Measurements from ENCODE around the gene POM121L2. TPM values are rescaled to one million over a fixed set of nuclear protein-coding genes. Genes with fewer than 3 reads are reported as not detected.

POM121L2 gene
- total and polyA plus RNA-seq, 2 of the 13 experiments (the other 11 are each of a cell fraction or from before 2014, with no cell fraction given), result not detected

DNA sequence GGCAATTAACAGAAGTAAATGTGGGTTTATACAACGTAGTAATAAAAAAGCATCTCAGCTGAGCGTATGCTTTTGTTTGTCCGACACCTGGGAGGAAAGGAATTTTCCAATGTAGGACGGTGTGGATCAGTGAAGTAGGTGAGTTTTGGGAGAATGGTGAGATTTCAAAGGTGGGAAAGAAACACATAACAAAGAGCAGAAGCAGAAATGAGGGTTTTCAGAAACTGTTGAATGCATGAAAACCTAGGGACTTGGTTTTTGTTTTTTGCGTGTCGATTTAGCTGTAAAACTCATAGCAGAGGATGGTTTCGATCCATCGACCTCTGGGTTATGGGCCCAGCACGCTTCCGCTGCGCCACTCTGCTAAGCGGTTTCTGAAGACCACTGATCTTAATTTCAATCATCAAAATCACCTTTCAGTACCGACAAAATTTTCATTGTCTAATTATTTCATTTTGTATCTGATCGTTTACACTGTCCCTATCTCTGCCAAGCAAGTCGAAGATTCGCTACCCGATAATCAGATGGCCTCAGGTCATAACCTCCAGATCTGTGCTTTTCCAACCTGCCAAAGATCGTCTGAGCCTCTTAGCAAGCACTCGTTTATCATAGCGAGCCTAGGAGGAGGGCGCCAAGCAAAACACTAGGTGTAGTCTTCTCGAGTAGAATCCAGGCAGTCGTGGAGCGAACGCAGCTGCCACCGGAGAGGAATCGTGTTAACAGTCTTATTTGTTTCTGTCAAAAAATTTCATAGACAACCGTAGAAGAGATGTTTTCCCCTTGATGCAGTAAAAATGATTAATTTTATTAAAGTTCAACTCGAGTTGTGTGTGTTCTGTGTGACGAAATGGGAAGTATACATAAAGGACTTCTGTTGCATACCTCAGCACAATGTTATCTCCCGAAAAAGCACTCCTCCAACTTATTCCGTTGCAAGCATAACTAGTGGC lies 20.9 kb upstream of the POM121L2 start (continued):
- TF ChIP-seq, protein P1, sequence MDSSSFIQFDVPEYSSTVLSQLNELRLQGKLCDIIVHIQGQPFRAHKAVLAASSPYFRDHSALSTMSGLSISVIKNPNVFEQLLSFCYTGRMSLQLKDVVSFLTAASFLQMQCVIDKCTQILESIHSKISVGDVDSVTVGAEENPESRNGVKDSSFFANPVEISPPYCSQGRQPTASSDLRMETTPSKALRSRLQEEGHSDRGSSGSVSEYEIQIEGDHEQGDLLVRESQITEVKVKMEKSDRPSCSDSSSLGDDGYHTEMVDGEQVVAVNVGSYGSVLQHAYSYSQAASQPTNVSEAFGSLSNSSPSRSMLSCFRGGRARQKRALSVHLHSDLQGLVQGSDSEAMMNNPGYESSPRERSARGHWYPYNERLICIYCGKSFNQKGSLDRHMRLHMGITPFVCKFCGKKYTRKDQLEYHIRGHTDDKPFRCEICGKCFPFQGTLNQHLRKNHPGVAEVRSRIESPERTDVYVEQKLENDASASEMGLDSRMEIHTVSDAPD (CRISPR knock-in tag; IDR thresholded peaks at IDR 0.05), result no peak
- peak; percentile 57; the same call in 1 of the 2 replicates for TF ChIP-seq ZNF782 (CRISPR knock-in tag; IDR thresholded peaks at IDR 0.05; ENCODE audit: borderline replicate concordance)
- TF ChIP-seq, protein P2, sequence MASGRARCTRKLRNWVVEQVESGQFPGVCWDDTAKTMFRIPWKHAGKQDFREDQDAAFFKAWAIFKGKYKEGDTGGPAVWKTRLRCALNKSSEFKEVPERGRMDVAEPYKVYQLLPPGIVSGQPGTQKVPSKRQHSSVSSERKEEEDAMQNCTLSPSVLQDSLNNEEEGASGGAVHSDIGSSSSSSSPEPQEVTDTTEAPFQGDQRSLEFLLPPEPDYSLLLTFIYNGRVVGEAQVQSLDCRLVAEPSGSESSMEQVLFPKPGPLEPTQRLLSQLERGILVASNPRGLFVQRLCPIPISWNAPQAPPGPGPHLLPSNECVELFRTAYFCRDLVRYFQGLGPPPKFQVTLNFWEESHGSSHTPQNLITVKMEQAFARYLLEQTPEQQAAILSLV (CRISPR knock-in tag; IDR thresholded peaks at IDR 0.05; ENCODE audit: borderline replicate concordance), result no peak
- TF ChIP-seq, protein P3, sequence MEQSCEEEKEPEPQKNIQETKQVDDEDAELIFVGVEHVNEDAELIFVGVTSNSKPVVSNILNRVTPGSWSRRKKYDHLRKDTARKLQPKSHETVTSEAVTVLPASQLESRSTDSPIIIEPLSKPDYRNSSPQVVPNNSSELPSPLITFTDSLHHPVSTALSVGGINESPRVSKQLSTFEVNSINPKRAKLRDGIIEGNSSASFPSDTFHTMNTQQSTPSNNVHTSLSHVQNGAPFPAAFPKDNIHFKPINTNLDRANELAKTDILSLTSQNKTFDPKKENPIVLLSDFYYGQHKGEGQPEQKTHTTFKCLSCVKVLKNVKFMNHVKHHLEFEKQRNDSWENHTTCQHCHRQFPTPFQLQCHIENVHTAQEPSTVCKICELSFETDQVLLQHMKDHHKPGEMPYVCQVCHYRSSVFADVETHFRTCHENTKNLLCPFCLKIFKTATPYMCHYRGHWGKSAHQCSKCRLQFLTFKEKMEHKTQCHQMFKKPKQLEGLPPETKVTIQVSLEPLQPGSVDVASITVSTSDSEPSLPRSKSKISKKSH (CRISPR knock-in tag; IDR thresholded peaks at IDR 0.05; ENCODE audit: borderline replicate concordance), result no peak
- no peak for TF ChIP-seq ZNF839 (CRISPR knock-in tag; IDR thresholded peaks at IDR 0.05; ENCODE audit: borderline replicate concordance)
- TF ChIP-seq IKZF4 (CRISPR knock-in tag; IDR thresholded peaks at IDR 0.05; ENCODE audit: borderline replicate concordance, low read depth, not compliant biosample characterization), result no peak
- no peak for TF ChIP-seq GABPA (IDR thresholded peaks at IDR 0.05; ENCODE audit: low read depth, low read length)
- TF ChIP-seq GABPA (CRISPR knock-in tag; IDR thresholded peaks at IDR 0.05; ENCODE audit: low read depth), result peak; percentile 57; the same call in 1 of the 2 replicates
- peak; percentile 77; the same call in 1 of the 2 replicates for TF ChIP-seq TOPORS (CRISPR knock-in tag; IDR thresholded peaks at IDR 0.05)
- TF ChIP-seq ZNF496 (CRISPR knock-in tag; IDR thresholded peaks at IDR 0.05; ENCODE audit: insufficient replicate concordance), result no peak
- peak; percentile 36; the same call in 1 of the 2 replicates for TF ChIP-seq YEATS2 (CRISPR knock-in tag; IDR thresholded peaks at IDR 0.05; ENCODE audit: borderline replicate concordance)
- TF ChIP-seq HOXA5 (CRISPR knock-in tag; IDR thresholded peaks at IDR 0.05), result peak; percentile 75; the same call in 1 of the 2 replicates
- TF ChIP-seq POLR2G (IDR thresholded peaks at IDR 0.05; ENCODE audit: low read depth, low read length), result no peak
- TF ChIP-seq PHF5A (CRISPR knock-in tag; IDR thresholded peaks at IDR 0.05; ENCODE audit: low read depth, unreplicated experiment), result no peak
- TF ChIP-seq, protein P4, sequence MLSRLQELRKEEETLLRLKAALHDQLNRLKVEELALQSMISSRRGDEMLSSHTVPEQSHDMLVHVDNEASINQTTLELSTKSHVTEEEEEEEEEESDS (CRISPR knock-in tag; IDR thresholded peaks at IDR 0.05; ENCODE audit: borderline replicate concordance), result no peak
- TF ChIP-seq KLF12 (CRISPR knock-in tag; IDR thresholded peaks at IDR 0.05; ENCODE audit: borderline replicate concordance), result no peak
- TF ChIP-seq, protein P5, sequence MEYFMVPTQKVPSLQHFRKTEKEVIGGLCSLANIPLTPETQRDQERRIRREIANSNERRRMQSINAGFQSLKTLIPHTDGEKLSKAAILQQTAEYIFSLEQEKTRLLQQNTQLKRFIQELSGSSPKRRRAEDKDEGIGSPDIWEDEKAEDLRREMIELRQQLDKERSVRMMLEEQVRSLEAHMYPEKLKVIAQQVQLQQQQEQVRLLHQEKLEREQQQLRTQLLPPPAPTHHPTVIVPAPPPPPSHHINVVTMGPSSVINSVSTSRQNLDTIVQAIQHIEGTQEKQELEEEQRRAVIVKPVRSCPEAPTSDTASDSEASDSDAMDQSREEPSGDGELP (IDR thresholded peaks at IDR 0.05; ENCODE audit: borderline replicate concordance, low read depth), result peak; percentile 35; the same call in 1 of the 2 replicates
- TF ChIP-seq NFE2 (CRISPR knock-in tag; IDR thresholded peaks at IDR 0.05), result no peak
- no peak for TF ChIP-seq NCOA1 (CRISPR knock-in tag; IDR thresholded peaks at IDR 0.05)
- peak; percentile 86; the same call in 1 of the 2 replicates for TF ChIP-seq MIER3 (CRISPR knock-in tag; IDR thresholded peaks at IDR 0.05; ENCODE audit: borderline replicate concordance)
- TF ChIP-seq, protein P6, sequence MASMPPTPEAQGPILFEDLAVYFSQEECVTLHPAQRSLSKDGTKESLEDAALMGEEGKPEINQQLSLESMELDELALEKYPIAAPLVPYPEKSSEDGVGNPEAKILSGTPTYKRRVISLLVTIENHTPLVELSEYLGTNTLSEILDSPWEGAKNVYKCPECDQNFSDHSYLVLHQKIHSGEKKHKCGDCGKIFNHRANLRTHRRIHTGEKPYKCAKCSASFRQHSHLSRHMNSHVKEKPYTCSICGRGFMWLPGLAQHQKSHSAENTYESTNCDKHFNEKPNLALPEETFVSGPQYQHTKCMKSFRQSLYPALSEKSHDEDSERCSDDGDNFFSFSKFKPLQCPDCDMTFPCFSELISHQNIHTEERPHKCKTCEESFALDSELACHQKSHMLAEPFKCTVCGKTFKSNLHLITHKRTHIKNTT (CRISPR knock-in tag; IDR thresholded peaks at IDR 0.05), result no peak
- TF ChIP-seq ZNF460 (CRISPR knock-in tag; IDR thresholded peaks at IDR 0.05; ENCODE audit: borderline replicate concordance), result no peak

Data from HepG2 (cell line).